ENCODE data around the gene DSC3. TPM values are rescaled to one million over a fixed set of nuclear protein-coding genes. Genes with fewer than 3 reads are reported as not detected.

The DSC3 gene
- total and polyA plus RNA-seq, 2 donors (not counting 3 experiments of a cell fraction or from before 2014, with no cell fraction given): 0.04 to 0.18 TPM

- Histone ChIP-seq H3K36me3 (ENCODE audit: control insufficient read depth in 2 of 2, extremely low read depth in 1 of 2, insufficient read depth in 2 of 2, low read length in 2 of 2) (no peaks in the 10 kb centered on the region), H3K9me3 (replicated peaks; ENCODE audit: control insufficient read depth, insufficient read depth, low read length) (no peaks in the 10 kb centered on the region), H3K27ac (ENCODE audit: insufficient read depth, low read depth, low read length) (no peak overlapping the region), H3K9me1 (replicated peaks; ENCODE audit: control insufficient read depth, extremely low read depth, insufficient read depth, low read length) (no peaks in the 10 kb centered on the region), H4K20me1 (replicated peaks; ENCODE audit: control insufficient read depth, extremely low read depth, insufficient read depth, low read length) (no peaks in the 10 kb centered on the region), H3K27me3 (ENCODE audit: control insufficient read depth in 2 of 2, insufficient read depth in 2 of 2, low read length in 2 of 2) (peaks cover 0 to 4% of the 10 kb centered on the region in 2 experiments), H3K4me1 (ENCODE audit: control insufficient read depth, extremely low read depth, insufficient read depth, low read length) (no peaks in the 10 kb centered on the region), H3K9ac (replicated peaks; ENCODE audit: extremely low read depth, insufficient read depth, low read length) (no peak overlapping the region), H3K4me3 (replicated peaks in 1 of 3; ENCODE audit: insufficient read depth in 1 of 3, low read depth in 1 of 3, low read length in 3 of 3) (no peak overlapping the region), H2AFZ (ENCODE audit: low read depth, low read length) (no peak overlapping the region), H3K79me2 (ENCODE audit: control insufficient read depth, insufficient read depth, low read length) (no peaks in the 10 kb centered on the region), H3K4me2 (ENCODE audit: insufficient read depth, low read length) (no peak overlapping the region)
- dilution Hi-C loops (cut with MboI; ENCODE audit: extremely low pct_ligation_motif_present, low sequenced_read_pairs) (no loop called here), intact Hi-C loops (cut with micrococcal nuclease) (no loop called here)
- POLR2A ChIA-PET: no interaction called here
- no peak for DNase-seq (ENCODE audit: low read depth, low spot score)
- BruUV-seq (replicated peaks): no TSS peak
- no peak for FAIRE-seq
- TF ChIP-seq POLR2A (IDR thresholded peaks at IDR 0.05; ENCODE audit: low read depth, low read length) (no peak), MAX (IDR thresholded peaks at IDR 0.05; ENCODE audit: insufficient read depth, insufficient read length) (no peak), JUN (IDR thresholded peaks at IDR 0.05; ENCODE audit: borderline replicate concordance, insufficient read depth, insufficient read length, low read depth) (no peak), FOS (IDR thresholded peaks at IDR 0.05; ENCODE audit: borderline replicate concordance, insufficient read depth, low read length) (no peak), CTCF (IDR thresholded peaks at IDR 0.05; ENCODE audit: extremely low read depth in 1 of 2, insufficient read depth in 1 of 2, low read depth in 1 of 2, low read length in 2 of 2) (no peak), GATA2 (IDR thresholded peaks at IDR 0.05; ENCODE audit: insufficient read depth, insufficient read length, low read depth, low read length) (no peak), POLR2AphosphoS5 (IDR thresholded peaks at IDR 0.05; ENCODE audit: insufficient read depth, low read depth, low read length) (no peak), EZH2 (IDR thresholded peaks at IDR 0.05; ENCODE audit: borderline replicate concordance, low read depth, low read length, severe bottlenecking) (no peak), MYC (IDR thresholded peaks at IDR 0.05; ENCODE audit: low read depth, low read length) (no peak)
- CTCF ChIA-PET: no interaction called here
These were observed 6.6 kb upstream of the DSC3 start for GRCh38 chr18:31049189-31049588.
